Breast epithelium (tissue), 3 donors: ENCODE data around the gene TMEM163.

ENCODE experiments used
- POLR2A ChIP-seq: fragments of 450-650 bp; IDR thresholded peaks from one replicate; pipeline ENCODE4 v1.6.1; 2016; ENCODE audit warnings: antibody characterized with exemption, mild to moderate bottlenecking, moderate library complexity
- POLR2AphosphoS5 ChIP-seq, 3 donors: sonication (generic); formaldehyde crosslinking; IDR thresholded peaks; one replicate each; pipeline ENCODE4 v1.6.1; 2017; ENCODE audit warnings: antibody characterized with exemption in 3 of 3
- TF ChIP-seq, protein P1 (sequence below), 3 donors: fragments of 450-650 bp; IDR thresholded peaks; one replicate each; pipeline ENCODE4 v1.5.1; 2016 to 2017; ENCODE audit warnings: antibody characterized with exemption in 3 of 3, mild to moderate bottlenecking in 3 of 3, moderate library complexity in 3 of 3

DNA sequence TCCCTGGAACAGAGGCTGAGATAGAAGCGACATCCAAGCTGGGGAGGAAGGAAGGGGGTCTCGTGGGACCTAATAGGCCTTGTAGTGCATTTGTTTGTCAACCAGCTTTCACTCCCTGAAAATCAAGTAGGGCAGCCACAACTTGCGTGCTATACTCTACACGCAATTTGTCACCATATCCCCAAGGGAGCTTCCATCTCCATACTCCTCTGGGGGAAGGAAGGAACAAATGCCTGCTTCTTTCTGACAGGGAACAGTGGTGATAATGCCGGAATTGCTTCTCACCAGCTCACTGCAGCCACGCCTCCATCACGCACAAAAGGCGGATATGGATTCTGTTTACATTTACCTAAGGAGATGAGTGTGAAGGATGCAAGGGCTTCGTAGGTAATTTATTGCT, 213.4 kb downstream of the TMEM163 start:
- TF ChIP-seq POLR2AphosphoS5 (IDR thresholded peaks at IDR 0.05) = no peak
- TF ChIP-seq, protein P1, sequence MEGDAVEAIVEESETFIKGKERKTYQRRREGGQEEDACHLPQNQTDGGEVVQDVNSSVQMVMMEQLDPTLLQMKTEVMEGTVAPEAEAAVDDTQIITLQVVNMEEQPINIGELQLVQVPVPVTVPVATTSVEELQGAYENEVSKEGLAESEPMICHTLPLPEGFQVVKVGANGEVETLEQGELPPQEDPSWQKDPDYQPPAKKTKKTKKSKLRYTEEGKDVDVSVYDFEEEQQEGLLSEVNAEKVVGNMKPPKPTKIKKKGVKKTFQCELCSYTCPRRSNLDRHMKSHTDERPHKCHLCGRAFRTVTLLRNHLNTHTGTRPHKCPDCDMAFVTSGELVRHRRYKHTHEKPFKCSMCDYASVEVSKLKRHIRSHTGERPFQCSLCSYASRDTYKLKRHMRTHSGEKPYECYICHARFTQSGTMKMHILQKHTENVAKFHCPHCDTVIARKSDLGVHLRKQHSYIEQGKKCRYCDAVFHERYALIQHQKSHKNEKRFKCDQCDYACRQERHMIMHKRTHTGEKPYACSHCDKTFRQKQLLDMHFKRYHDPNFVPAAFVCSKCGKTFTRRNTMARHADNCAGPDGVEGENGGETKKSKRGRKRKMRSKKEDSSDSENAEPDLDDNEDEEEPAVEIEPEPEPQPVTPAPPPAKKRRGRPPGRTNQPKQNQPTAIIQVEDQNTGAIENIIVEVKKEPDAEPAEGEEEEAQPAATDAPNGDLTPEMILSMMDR (IDR thresholded peaks at IDR 0.05) = no peak
- no peak for TF ChIP-seq POLR2A
